Measurements from ENCODE around the gene PPM1H.

The PPM1H gene

DNA sequence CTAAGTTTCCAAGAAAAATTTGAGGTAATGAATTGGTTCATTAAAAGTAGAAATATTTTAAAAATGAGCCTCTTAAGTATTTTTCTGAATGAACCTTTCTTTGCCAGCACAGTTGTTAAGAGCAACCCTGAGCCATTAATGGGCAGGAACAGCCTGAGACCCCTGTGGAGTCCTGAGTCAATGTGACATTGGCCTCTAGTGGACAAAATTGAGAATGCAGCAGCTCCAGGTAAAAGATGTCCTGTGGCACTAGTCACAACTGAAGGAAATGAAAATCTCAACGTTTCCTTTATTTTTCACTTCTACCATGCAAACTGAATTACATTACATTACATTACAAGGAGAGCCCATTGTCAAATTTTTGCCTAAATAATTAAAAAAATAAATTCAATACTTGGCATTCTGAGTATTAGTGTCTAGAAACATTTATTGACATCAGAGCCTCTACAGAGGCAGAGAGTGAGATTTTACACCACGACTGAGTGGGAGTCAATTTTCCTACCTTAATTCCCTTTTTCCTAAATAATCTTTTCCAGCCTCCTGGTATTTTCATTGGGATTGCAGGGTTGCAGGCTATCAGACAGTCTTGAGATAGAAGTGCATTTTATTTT, 135.7 kb downstream of the PPM1H start:
- DNase-seq (ENCODE audit: low read depth in 2 of 2): peak in 1 of 2 donors; percentile 19

DNA sequence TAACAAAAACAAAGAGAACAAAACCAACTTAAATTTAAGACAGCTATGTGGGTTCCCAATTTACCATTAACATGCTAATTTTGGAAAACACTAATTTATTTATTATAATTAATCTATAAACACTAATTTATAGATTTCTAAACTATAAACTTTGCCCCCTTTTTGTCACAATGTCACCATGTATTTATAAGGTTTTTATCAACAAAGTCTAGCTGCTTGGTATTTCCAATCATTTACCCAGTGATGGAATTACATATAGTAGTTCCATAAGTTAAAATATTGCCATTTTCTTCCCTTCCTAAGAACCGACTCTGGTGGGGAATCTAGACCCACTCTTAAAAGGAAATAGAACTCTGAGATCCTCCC, 140.7 kb downstream of the PPM1H start:
- DNase-seq (ENCODE audit: low read depth in 2 of 2): no peak

DNA sequence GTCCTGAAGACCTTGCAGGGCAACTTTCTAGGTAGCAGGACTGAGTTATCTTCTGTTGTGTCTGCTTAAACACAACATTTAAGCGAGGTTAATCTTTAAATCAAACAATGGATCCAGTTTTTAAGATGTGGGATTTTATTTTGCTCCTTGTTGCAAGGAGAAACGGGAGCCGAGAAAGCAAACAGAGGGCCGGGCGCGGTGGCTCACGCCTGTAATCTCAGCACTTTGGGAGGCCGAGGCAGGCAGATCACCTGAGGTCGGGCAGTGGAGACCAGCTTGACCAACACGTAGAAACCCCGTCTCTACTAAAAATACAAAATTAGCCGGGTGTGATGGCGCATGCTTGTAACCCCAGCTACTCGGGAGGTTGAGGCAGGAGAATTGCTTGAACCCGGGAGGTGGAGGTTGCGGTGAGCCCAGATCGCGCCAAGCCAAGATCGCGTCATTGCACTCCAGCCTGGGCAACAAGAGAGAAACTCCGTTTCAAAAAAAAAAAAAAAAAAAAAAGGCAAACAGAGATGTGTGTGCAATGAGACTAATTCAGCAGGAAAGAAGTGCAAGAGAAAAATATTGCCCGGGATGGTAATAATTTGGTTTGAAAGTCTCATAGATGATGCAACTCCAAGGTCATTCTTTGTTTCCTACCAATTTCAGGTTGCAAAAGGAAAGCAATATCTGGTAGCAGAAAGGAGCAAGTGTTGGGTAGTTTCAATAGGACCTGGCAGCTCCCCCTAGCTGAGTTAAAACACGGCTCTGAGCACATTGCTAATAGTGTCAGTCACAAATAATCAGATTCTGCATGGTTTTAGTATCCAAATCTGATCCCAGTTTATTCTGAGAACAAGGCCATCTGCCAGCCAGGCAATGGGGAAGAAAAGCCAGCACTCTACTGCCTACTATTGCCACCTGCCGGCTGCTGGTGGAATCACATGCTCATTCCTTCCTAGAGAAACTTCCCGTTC, 141.4 kb downstream of the PPM1H start:
- DNase-seq (ENCODE audit: low read depth in 2 of 2): peak; percentile 48 to 50

DNA sequence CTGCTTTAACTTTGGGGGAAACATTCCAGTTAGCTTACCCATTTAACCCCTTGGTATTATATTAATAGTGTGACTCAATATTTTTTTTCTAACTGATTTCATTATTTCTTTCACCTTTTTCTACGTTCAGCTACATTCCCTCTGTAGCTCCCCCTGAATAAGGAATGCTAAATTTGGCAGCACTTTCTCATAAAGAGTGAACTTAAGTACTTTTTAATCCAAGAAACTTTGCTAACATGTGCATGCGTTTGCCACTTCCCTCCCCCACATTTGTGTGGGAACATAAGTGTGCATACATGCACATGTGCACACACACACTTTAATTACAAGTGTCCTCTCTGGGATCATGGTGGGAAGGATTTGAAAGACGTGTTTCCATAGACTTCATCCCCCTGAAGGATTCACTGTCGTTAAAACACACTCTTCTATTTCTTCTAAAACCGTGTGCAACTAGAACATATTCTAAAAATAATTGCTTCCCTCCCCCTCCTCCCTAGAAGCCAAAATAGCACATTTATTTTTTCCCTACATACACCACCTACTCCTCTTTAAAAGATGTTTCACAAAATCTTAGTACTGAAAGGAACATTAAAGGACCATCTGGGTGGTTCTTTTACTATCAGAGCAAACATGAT, 142.6 kb downstream of the PPM1H start:
- DNase-seq (ENCODE audit: low read depth in 2 of 2): no peak

DNA sequence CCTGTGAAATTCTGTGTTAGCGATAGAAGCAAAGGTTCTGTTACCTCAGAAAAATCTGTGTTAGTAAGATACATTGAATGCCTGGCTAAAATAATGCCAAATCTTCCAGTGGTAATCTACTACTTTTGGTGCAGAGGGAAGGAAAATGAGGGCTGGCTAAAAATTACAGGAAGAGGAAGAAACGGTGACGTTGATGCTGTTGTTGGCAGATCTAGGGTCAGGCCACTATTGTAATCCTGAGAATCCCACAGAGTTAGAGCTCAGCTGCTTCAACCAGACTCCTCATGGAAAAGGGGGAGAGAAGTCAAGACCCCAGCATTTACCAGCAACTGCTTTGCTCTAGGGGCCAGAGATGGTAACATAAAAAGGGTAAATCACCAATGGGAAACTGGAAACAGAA, 145.1 kb downstream of the PPM1H start:
- DNase-seq (ENCODE audit: low read depth in 2 of 2): no peak

DNA sequence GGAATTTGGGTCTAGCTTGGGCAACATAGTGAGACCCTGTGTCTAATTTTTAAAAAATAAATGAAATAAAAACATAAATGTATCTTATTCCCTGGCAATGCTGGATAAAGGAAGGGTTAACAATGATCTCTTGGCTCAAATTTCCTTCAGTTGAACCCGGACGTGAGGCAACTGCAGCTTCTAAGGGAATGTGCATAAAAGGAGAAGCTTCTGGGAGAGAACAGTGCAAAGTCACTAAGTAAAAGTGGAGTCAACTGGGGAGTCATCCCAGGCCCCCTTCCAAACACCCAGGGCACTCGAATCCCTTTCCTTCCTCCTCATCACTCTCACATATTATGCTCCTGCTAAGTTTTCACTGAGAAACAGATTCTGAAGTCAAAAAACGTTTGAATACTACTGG, 147.3 kb downstream of the PPM1H start:
- no peak for DNase-seq (ENCODE audit: low read depth in 2 of 2)

DNA sequence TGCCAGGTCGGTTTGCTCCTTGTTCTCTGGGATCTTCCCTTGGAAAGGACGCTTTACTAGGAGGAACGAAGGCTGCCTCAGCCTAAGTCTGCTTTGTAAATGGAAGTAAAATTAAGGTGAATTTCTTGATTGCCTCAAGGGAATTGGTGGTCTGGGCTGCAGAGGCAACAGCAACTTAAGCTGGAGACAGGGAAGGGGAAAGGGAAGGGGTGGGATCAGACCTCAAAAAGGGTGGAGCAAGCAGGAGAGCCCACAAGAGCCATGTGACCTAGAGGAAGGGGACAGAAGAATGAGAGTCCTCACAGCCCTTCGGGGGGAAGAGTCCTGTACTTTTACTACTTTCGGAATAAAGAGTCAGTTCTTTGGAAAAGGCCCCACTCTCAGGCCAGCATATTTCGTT, 147.9 kb downstream of the PPM1H start:
- no peak for DNase-seq (ENCODE audit: low read depth in 2 of 2)

DNA sequence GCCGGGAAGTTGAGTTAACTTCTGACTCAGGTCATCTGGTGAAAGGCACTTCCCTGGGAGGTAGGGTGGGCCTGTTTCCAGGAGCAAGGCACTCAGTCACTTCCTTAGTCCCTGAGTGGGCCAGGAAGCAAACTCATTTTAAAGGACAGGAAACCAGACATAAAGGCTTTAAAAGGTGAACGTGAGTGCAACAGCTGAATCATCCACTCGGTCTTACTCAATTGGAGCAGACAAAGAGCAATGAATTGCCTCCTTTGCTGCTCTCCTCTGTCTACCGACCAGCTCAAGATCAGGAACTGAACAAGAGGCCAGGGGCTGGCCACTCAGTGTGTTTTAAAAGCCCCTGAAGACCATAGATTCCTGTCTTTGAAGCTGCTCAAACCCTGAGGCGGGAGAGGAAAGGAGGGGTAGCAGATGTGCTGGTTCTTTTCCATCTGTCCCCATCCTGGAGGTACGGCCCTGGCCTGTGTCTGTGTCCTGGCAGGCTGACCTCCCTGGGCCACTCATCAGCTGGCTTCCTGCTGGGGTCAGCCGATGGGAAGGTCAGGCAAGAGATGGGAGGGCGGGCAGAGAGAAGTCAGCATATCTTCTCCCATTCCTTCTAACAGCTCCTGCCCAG, 148.9 kb downstream of the PPM1H start:
- no peak for DNase-seq (ENCODE audit: low read depth in 2 of 2)

DNA sequence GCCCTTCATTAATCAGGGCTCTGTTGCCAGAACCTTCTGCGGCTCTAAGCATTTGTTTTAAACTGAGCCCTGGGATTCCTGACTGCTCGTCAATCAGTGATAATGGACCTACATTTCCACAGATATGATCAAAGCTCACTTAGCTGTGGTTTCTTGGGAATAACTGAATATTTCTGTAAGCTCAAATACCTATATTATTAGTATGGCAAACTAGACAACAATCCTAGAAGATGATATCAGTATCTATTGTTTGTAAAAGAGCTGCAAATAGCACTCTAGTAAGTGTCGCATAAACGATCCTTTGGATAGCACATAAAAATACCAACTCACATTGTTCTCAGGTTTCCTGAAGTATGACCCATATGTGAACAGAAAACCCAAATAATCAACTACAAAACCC, 150.4 kb downstream of the PPM1H start:
- DNase-seq (ENCODE audit: low read depth in 2 of 2): no peak

DNA sequence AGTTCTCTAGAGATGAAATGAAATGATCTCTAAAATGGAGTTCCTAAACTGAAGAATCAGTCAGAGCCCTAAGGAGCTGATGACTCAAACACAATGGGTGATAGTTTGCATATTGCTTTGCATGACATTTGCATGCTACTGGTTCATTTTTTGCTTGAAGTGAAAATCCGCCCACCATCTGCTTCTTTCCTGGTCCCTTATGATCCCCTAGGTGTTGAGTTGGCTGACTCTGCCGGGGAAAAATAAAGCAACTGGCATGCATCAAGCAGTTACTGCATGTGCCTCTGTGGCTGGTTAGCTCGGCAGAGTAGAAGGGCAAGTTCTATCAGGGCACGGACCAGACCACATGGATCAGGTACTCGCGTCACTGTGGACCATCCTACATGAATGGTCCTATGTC, 151.1 kb downstream of the PPM1H start:
- no peak for DNase-seq (ENCODE audit: low read depth in 2 of 2)

DNA sequence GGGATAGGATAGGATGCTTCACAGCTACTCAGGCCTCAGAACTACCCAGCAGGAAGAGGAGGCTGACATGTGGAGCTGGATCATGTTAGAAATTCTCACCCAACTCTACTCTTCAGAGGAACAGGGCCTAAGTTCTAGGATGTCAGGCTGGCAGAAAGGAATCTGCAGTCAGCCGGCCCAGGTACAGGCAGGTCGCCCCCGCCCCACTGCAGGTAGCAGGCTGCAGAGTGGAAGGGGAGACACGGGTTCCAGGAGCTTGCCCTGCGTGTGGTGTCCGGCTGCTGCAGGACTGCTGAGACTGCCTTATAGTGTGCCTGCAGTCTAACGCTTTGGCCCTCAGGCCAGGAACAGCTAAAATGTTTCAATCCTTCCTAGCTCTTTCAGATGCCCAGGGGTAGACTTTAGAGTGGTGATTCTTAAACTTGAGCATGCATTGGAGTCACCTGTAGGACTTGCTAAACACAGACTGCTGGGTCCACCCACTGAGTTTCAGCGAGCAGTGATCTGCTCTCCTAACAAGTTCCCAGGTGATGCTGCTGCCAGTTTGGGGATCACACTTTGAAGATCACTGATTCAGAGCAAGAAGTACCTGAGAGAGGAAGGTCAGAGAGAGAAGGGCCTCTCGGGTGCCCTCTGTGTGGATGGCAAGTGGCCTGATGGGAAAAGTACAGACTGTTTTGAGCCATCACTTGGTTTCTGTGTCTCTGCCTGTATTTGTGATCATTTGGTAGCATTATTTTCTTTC, 153.6 kb downstream of the PPM1H start:
- no peak for DNase-seq (ENCODE audit: low read depth in 2 of 2)

DNA sequence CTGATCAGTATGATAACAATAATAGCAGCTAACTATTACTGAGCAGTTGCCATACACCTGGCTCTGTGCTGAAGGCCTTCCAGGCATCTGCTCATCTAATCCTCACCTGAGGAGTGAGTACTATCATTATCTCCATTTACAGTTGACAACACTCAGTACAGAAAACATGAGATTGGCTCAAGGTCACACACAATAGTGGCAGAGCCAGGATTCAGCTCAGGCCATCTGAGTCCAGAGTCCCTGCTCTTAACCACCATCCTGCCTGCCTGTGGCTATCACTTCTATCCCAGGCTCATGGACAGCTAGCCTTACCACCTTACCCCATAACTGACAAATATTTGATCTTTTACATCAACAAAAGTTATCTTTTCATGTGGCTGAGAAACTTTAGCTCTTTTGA, 155.5 kb downstream of the PPM1H start:
- no peak for DNase-seq (ENCODE audit: low read depth in 2 of 2)

DNA sequence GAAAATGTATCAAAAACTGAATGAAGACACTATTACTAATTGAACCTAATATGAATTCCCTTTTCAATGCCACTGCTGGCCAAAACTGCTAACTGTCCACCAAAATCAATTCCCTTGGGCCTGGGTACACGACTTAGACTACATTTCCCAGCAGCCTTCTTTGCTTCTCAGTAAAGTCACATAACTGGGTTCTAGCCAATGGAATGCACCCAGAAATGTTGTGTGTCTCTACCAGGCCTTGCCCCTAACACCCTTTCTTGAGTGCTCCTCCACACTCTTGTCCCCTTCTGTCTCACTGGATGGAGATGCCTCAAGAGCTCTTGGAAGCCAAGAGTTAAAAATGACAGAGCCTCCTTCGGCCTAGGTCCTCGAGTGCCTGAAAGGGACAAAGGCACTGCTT, 156.8 kb downstream of the PPM1H start:
- DNase-seq (ENCODE audit: low read depth in 2 of 2): no peak

DNA sequence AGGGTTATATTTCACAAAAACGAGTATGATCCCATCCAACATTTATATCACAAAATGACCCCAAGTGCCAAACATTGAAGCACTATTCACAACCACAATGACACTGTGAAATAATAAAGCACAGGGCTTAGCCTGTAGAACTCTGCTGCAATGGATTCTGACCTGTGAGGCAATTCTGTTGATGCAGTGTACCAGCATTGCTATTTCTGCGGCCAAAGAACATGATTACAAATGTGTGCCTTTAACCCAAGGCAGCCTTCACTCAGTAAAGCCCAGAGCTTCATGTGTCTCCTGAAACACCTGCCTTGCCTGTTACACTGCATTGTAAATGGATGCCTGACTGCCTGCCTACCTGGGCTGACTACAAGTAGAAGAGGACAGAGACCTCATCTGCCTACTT, 158.0 kb downstream of the PPM1H start:
- no peak for DNase-seq (ENCODE audit: low read depth in 2 of 2)

DNA sequence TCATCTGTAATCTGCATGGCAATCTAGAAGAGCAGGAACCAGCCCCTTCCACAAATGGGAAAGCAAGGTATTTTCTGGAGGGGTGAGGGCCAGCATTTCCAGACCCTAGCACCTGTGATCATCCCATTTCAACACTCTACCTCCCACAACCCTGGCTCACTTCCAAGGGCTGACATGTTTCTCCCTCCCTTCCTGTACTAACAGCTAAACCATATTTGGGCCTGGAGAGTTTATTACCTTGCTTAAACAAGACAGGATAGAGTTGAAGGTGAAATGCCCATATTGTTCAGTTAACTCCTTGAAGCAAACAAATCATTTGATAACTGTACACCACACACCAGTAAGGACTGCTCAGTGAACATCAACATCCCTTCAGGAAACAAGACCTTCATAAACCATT, 158.4 kb downstream of the PPM1H start:
- DNase-seq (ENCODE audit: low read depth in 2 of 2): no peak

DNA sequence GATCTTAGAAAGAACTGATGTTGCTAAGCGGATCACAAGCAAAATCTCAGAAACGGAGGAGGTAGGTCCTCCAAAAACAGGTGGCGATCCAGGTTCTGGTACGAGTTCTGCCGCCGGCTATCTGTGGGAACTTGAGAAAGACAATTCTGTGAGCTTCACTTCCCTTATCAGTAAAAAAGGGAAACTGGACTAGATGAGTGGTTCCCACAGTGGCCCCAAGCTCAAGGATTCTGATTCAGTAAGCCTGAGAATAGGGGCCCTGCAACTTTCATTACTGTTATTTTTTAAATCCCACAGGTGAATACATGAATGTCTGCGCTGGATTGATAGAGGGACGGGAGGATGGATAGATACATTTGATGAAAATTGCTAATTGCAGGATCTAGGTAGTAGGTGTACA, 160.2 kb downstream of the PPM1H start:
- DNase-seq (ENCODE audit: low read depth in 2 of 2): no peak

DNA sequence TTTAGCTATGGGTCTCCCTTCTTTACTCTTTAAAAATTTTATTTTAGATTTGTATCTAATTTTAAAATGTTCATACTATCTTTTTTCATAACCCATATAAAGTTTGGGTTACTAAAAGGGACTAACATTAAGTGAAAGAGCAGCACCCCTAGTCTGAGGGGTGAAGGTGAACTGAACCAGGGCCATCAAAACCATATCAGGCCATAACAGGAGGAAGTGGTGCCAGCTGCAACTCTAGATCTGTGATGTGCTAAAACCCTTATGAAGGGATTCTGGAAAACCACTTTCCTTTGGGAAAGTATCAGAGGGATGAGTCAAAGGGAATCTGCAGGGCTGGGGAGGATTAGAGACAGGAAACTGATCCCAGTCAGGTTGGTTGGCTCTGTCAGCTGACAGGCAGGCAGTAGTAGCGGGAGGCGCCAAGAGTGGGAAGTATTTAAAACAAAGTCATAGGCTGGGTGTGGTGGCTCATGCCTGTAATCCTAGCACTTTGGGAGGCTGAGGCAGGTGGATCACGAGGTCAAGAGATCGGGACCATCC, 162.5 kb downstream of the PPM1H start:
- DNase-seq (ENCODE audit: low read depth in 2 of 2): no peak

DNA sequence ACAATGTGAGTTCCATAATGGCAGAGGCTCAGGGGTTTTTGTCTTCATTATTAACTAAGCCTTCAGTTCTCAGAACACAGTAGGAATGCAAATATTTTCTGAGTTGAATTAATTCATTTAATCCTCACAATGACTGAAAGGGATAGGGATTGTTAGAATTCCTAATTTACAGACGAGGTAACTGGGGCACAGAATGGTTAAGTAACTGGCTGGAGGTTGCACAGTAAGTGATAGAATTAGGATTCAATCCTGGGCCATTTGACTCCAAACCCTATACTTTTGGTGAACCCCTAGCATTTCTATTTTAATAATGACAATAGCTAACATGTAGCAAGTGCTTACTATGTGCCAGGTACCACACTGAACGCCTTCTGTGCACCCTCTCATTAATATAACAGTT, 163.1 kb downstream of the PPM1H start:
- no peak for DNase-seq (ENCODE audit: low read depth in 2 of 2)

DNA sequence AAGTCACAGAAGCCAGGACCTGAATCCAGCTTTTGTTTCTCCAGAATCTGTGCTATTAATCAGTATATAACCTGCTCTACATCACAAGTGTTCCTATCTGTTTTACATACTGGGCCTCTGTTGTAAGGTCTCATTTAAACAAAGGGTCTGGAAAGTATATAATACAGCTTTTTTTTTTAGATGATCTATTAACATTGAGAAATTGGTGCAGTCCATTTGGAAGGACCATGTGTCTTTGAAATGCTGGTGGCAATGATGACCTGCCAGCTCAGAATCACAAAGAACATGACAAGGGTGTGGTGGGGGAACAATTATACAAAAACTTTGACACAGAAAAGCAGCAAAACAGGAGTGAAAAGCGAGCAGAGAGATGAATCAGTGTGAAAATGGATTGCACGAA, 164.6 kb downstream of the PPM1H start:
- no peak for DNase-seq (ENCODE audit: low read depth in 2 of 2)

DNA sequence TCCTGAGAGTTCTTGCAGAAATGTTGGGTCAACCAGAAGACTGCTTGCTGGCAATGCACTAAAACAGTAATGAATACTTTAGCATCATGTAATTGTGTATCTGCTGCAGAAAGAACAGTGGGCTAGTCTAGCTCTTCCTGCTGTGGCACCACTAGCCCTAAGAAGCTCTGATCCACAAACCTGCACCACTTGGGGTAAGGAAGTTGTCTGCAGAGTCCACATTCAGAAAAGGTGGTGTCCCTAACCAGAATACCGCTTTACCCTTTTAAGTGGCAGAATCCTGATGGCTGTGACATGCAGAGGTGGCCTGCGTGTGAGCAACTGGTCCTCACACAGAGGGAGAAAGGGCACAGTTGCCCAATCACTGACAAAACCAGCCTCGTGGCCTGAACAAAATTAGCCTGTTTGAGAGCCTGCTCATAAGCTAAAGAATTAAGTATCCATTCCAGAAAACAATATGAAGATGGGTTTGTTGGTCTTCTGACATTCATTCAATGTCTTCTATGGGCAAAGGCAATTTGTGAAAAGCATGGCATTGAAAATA, 165.8 kb downstream of the PPM1H start:
- DNase-seq (ENCODE audit: low read depth in 2 of 2): no peak

DNA sequence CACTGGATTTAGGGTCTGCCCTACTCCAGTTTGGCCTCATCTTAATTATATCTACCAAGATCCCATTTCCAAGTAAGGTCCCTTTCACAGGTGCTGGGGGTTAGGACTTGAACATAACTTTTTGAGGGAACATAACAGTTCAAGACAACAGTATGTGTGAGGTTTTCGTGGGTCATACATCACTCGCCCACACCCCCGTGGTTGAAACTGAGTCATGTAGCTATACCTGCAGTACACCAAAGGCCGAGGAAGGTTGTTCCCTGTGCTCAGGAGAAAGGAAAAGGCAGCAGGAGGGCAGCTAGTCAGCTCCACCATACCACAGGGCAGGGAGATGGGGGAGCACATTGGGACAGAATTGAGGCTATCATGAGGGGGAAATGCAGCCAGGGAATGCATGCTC, 167.0 kb downstream of the PPM1H start:
- DNase-seq (ENCODE audit: low read depth in 2 of 2): no peak

Data from stimulated activated CD8-positive, alpha-beta memory T cell treated with anti-CD3 and anti-CD28 coated beads, Interleukin-2, amount 100 ng/mL, for 1 hour (primary cell).